Measurements from ENCODE around the gene NBPF3. TPM values are rescaled to one million over a fixed set of nuclear protein-coding genes. Genes with fewer than 3 reads are reported as not detected.

NBPF3 gene
- total RNA-seq, 2 experiments from 2014 or later = 1.0 TPM; not detected in 1

- TF ChIP-seq EZH2phosphoT487 (IDR thresholded peaks at IDR 0.05; ENCODE audit: borderline replicate concordance, low read depth, low read length) = no peak
- TF ChIP-seq CTCF (conservative IDR thresholded peaks at IDR 0.05; ENCODE audit: low read length) = peak; percentile 57
- BruUV-seq (replicated peaks) = no TSS peak
- DNase-seq (ENCODE audit: low spot score) = peak; percentile 29
- H3K4me1 ChIP-seq (ENCODE audit: insufficient read depth, low read length, poor library complexity, severe bottlenecking) = no peaks in the 10 kb centered on the region
- H3K9me3 ChIP-seq (ENCODE audit: low read length) = no peaks in the 10 kb centered on the region
- POLR2A ChIA-PET = no interaction called here
- H3K79me2 ChIP-seq (ENCODE audit: insufficient read depth, low read depth, low read length) = no peaks in the 10 kb centered on the region
- no peak overlapping the region for H3K4me2 ChIP-seq (ENCODE audit: low read length)
- intact Hi-C loops (cut with micrococcal nuclease; ENCODE audit: unreplicated experiment) = no loop called here
- H4K20me1 ChIP-seq (ENCODE audit: insufficient read depth, low read length) = no peaks in the 10 kb centered on the region
- CTCF ChIA-PET (ENCODE audit: unreplicated experiment) = interaction anchor here (0.7 kb wide), 1 partner anchor 27 kb away, joined by 4 read pairs; no protein-coding TSS in a partner anchor
- no peaks in the 10 kb centered on the region for H3K9me2 ChIP-seq (ENCODE audit: insufficient read depth, low read length)
- H2AFZ ChIP-seq (ENCODE audit: low read length) = no peak overlapping the region
- H3K36me3 ChIP-seq (ENCODE audit: insufficient read depth, low read length) = no peaks in the 10 kb centered on the region
- H3K27ac ChIP-seq (ENCODE audit: low read depth, low read length, poor library complexity, severe bottlenecking) = no peak overlapping the region
- no peak overlapping the region for H3K4me3 ChIP-seq (ENCODE audit: low read depth, low read length, poor library complexity, severe bottlenecking)
Observed at GRCh38 chr1:21490774-21491487, 51.0 kb downstream of the NBPF3 start.

- intact Hi-C loops (cut with micrococcal nuclease; ENCODE audit: unreplicated experiment) = no loop called here
- Histone ChIP-seq H3K79me2 (ENCODE audit: insufficient read depth, low read depth, low read length) (no peaks in the 10 kb centered on the region), H4K20me1 (ENCODE audit: insufficient read depth, low read length) (no peaks in the 10 kb centered on the region), H3K27ac (ENCODE audit: low read depth, low read length, poor library complexity, severe bottlenecking) (no peak overlapping the region), H3K9me3 (ENCODE audit: low read length) (no peaks in the 10 kb centered on the region), H3K4me3 (ENCODE audit: low read depth, low read length, poor library complexity, severe bottlenecking) (no peak overlapping the region), H3K9me2 (ENCODE audit: insufficient read depth, low read length) (no peaks in the 10 kb centered on the region), H3K4me1 (ENCODE audit: insufficient read depth, low read length, poor library complexity, severe bottlenecking) (no peaks in the 10 kb centered on the region), H3K36me3 (ENCODE audit: insufficient read depth, low read length) (no peaks in the 10 kb centered on the region), H3K4me2 (ENCODE audit: low read length) (no peak overlapping the region), H2AFZ (ENCODE audit: low read length) (no peak overlapping the region)
- ChIA-PET CTCF (ENCODE audit: unreplicated experiment) (no interaction called here), POLR2A (no interaction called here)
- BruUV-seq (replicated peaks) = no TSS peak
- no peak for DNase-seq (ENCODE audit: low spot score)
- TF ChIP-seq EZH2phosphoT487 (IDR thresholded peaks at IDR 0.05; ENCODE audit: borderline replicate concordance, low read depth, low read length) = no peak
- TF ChIP-seq CTCF (conservative IDR thresholded peaks at IDR 0.05; ENCODE audit: low read length) = no peak
Observed at GRCh38 chr1:21491488-21492355, 51.8 kb downstream of the NBPF3 start.

GRCh38 chr1:21492356-21492625 is 52.4 kb downstream of the NBPF3 start:
- DNase-seq (ENCODE audit: low spot score) = no peak
- Histone ChIP-seq H3K4me2 (ENCODE audit: low read length) (no peak overlapping the region), H4K20me1 (ENCODE audit: insufficient read depth, low read length) (no peaks in the 10 kb centered on the region), H2AFZ (ENCODE audit: low read length) (no peak overlapping the region), H3K9me3 (ENCODE audit: low read length) (no peaks in the 10 kb centered on the region), H3K36me3 (ENCODE audit: insufficient read depth, low read length) (no peaks in the 10 kb centered on the region), H3K4me3 (ENCODE audit: low read depth, low read length, poor library complexity, severe bottlenecking) (no peak overlapping the region), H3K27ac (ENCODE audit: low read depth, low read length, poor library complexity, severe bottlenecking) (no peak overlapping the region), H3K4me1 (ENCODE audit: insufficient read depth, low read length, poor library complexity, severe bottlenecking) (no peaks in the 10 kb centered on the region), H3K79me2 (ENCODE audit: insufficient read depth, low read depth, low read length) (no peaks in the 10 kb centered on the region), H3K9me2 (ENCODE audit: insufficient read depth, low read length) (no peaks in the 10 kb centered on the region)
- POLR2A ChIA-PET = no interaction called here
- intact Hi-C loops (cut with micrococcal nuclease; ENCODE audit: unreplicated experiment) = no loop called here
- TF ChIP-seq EZH2phosphoT487 (IDR thresholded peaks at IDR 0.05; ENCODE audit: borderline replicate concordance, low read depth, low read length) = no peak
- TF ChIP-seq CTCF (conservative IDR thresholded peaks at IDR 0.05; ENCODE audit: low read length) = no peak
- no TSS peak for BruUV-seq (replicated peaks)
- CTCF ChIA-PET (ENCODE audit: unreplicated experiment) = no interaction called here

Measured in OCI-LY7 (cell line).